Stimulated activated CD8-positive, alpha-beta memory T cell treated with anti-CD3 and anti-CD28 coated beads, Interleukin-7, amount 100 ng/mL, for 4 hours (primary cell): ENCODE data around the gene DCUN1D2.
"Not testable (repeated sequence)": the region's sequence is repeated elsewhere in the genome, so short reads cannot be mapped to it uniquely, and the experiment has no call there.

Source experiments
- DNase-seq, 2 donors: peaks; one replicate each; pipeline ENCODE4 v3.0.0-alpha.2; 2020; ENCODE audit warnings: low read depth in 2 of 2

Gene DCUN1D2

DNA sequence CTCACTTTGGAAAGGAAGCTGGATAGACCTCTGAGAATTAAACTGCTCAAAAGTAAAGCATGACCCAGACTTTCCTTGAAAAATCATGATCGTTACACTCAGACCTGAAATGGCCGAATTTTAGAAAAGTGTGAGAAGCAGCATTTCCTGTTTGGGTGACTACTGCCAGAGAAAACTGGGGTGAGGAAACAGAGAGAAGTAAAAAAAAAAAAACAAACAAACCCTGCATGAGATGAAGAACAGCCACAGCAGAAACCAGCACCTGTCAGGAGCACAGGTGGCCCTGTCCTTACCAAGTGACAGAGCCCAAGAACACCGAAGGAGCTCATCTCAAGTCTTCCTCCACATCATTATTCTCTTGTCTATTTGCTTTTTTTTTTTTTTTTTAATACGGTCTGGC is 25.2 kb downstream of the DCUN1D2 start:
- DNase-seq, result no peak

DNA sequence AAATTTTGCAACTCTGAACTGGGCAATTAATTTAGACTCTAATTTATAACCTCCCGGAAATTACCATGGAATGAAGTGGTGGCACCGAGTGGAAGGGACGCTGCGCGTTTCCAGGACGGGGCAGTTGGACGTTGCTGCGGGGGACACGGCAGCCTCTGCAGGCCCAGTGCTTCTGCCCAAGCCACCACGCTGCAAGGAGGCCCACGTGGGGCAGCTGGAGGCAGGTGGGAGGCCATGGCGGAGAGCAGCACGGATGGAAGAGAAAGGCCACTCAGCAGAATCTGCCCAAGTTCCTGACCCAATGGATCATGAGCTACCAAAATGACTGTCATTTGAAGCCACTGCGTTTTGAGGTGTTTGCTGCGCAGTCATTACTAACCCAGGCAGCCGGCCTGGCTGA is 26.0 kb downstream of the DCUN1D2 start:
- DNase-seq, result no peak

- DNase-seq, result no peak
These were observed 29.3 kb downstream of the DCUN1D2 start for GRCh38 chr13:113461022-113461751.

GRCh38 chr13:113460599-113460998 is 29.9 kb downstream of the DCUN1D2 start:
- no peak for DNase-seq

- no peak for DNase-seq
These were observed 30.4 kb downstream of the DCUN1D2 start for GRCh38 chr13:113460064-113460555.

- no peak for DNase-seq
These were observed 32.1 kb downstream of the DCUN1D2 start for GRCh38 chr13:113458253-113459065.

DNA sequence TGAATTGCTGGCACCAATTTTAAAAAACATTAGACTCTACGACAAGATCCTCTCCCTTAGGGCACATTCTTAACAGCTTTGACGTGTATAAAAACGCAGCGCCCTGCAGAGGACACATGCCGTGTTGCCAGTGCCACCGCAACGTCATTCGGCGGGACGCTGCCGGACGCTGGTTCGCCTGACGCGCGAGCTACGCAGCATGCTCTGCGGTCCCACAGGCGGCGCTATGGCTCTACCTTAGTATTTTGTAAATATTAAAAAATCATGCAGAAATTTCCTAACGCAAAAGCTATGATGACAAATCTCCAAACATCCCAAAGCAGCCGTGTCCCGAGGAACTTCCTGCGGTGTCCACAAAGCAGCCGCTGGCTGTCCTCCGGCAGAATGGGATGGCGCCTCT is 33.0 kb downstream of the DCUN1D2 start:
- DNase-seq, result no peak

DNA sequence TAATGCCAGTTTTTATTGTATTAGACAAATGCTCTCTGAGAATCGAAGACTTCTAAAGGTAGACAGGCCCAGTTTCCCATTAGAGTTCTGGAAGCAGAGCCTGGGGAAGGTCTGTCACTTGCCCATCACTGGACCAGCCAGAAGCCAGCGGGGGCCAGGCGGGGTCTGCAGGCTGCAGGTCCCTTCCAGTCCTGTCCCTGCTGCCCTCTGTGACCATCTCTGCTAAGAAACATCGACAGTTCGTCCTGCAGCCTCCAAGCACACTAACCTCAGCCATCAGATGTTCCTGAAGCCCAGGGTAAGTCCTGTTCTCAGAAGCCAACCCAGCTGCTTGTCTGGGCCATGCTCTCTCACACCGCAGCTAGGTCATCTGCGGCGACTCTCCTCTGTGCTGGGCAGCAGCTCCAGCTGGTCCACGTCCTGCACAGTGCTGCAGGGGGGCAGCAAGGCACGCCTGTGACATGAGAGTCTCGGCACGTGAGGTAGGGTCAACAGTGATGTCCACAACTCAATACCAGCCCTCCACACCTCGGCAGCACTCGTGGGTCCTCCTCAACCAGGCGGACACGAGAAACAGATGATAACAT is 34.3 kb downstream of the DCUN1D2 start:
- DNase-seq, result no peak

GRCh38 chr13:113455384-113455783 is 35.1 kb downstream of the DCUN1D2 start:
- DNase-seq, result no peak

DNA sequence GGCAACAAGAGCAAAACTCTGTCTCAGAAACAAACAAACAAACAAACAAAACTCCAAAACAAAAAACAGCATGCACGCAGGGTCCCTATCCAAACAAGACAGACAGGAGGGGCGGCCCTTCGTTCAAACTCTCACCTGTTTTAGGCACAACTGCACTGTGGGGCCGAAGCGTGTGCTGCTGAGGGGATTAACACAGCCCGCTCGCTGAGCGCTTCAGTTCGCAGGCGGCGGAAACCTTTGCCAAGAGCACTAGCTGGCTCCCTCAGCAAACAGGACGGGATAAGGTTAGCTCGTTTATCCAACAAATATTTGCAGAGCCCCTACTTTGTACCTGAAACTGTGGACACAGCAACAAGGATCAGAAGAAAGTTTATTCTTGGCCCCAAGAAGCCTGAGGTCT is 35.6 kb downstream of the DCUN1D2 start:
- no peak for DNase-seq

DNA sequence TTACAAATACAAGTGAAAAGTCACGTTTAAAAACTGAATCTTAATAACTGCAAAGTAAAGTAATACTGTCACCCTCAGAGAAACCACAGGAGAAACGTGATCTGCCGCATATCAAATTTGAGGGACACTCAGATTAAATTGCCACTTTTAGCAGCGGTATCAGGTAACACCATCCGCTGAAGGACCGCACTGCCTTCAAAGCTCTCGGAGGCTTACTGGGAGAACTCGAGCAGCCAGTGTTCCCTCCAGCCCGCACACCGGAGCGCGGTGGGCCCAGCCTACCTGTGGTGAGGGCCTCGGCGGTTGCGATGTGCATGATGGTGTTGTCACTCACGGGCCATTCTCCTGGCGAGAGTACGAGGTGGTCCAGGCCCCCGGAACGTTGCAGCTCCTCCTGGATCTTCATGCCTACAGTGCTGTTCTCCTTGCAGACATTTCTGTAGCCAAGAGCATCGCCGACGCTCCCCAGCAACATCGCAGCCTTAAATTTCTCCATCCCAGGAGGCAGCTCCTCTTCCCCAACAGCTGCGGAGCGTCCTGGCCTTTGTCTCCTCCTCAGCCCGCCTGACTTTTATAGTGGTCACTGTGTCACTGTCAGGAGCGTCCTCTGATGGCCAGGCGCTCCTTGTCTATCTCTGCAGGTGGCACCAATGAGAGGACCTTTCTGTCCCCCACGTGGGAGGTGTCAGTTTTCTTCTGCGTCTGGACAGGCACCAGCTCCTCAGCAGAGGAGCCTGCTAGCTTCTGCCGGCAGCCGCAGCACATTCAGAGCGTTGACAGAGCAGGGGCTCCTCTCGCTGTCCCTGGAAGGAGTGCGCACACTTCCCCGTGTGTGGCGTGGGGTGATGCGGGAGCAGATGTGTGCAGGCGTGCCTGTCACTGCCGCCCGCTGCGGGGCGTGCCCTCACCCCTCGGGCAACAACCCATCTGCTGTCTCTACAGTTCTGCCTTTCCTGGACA is 37.3 kb downstream of the DCUN1D2 start, which contains the start of gene ADPRHL1:
Gene ADPRHL1 (minus strand): TSS at position 547 of the 960 bp plus-strand sequence. CDS start 51 bp downstream, at position 496.
- no peak for DNase-seq

GRCh38 chr13:113452466-113452865 is 38.0 kb downstream of the DCUN1D2 start:
- no peak for DNase-seq

- DNase-seq, result no peak
These were observed 38.5 kb downstream of the DCUN1D2 start for GRCh38 chr13:113451951-113452421.

- DNase-seq, result not testable (repeated sequence)
These were observed 39.5 kb downstream of the DCUN1D2 start for GRCh38 chr13:113450861-113451620.

- not testable (repeated sequence) for DNase-seq
These were observed 40.2 kb downstream of the DCUN1D2 start for GRCh38 chr13:113450348-113450744.

- DNase-seq, result no peak
These were observed 40.7 kb downstream of the DCUN1D2 start for GRCh38 chr13:113449693-113450347.

DNA sequence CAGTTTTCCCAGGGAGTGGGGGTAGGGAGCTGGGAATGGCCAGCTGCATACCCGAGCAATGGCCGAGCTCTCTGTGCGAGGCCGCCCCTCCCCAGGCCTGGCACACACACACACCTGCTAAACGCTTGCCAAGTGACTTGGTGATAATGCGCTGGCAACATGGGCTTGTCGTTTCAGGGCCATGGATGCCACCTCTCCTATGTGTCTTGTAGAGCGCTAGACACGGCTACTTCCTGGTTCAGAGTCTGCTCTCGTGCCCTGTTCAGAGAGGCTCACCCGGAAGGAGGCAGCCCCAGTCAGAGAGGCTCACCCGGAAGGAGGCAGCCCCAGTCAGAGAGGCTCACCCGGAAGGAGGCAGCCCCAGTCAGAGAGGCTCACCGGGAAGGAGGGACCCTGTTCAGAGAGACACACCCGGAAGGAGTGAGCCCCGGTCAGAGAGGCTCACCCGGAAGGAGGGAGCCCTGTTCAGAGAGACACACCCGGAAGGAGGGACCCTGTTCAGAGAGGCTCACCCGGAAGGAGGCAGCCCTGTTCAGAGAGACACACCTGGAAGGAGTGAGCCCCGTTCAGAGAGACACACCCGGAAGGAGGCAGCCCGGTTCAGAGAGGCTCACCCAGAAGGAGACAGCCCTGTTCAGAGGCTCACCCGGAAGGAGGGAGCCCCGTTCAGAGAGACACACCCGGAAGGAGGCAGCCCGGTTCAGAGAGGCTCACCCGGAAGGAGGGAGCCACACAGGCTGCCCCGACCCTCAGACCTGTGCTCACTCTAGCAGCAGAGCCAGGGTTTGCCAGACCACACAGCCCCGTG is 41.4 kb downstream of the DCUN1D2 start:
- DNase-seq, result peak; percentile 15 to 30

GRCh38 chr13:113448545-113448884 is 42.0 kb downstream of the DCUN1D2 start:
- DNase-seq, result no peak

DNA sequence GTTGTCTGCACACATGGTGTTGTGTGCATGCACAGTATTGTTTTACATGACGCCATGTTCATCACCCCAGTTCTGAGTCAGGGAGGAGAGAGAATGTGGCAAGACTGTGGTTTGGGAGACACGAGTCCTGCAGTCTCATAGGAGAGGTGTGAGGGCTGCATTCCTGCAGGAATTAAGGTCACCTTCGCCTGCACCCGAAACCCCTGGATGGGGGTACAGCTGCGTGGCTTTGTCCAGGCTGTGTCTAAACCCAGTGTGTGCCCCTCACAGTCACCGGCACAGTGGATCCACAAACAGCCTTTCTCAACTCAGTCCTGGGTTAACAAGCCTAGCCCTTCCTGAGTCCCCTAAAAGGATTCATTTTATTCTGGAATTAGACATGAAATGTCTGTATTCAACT is 42.9 kb downstream of the DCUN1D2 start:
- no peak for DNase-seq
